ENCODE measurements around the gene FCHSD2. TPM values are rescaled to one million over a fixed set of nuclear protein-coding genes. Genes with fewer than 3 reads are reported as not detected.

Gene FCHSD2
- total RNA-seq, 1 donor from 2014 or later = 16.3 TPM

- Histone ChIP-seq H3K27ac (no peak overlapping the region), H3K4me3 (no peak overlapping the region), H3K4me1 (no peaks in the 10 kb centered on the region), H3K9me3 (peaks cover 10 to 13% of the 10 kb centered on the region in 2 donors), H3K36me3 (peaks cover 10 to 22% of the 10 kb centered on the region in 2 donors), H3K27me3 (no peaks in the 10 kb centered on the region)
- DNase-seq (ENCODE audit: low spot score in 2 of 2) = no peak
- intact Hi-C loops (cut with DNase I) = no loop called here
- TF ChIP-seq CTCF (IDR thresholded peaks at IDR 0.05) = no peak
These were observed 132.1 kb downstream of the FCHSD2 start for GRCh38 chr11:73009972-73010371.

- peaks cover 0 to under 1% of the 10 kb centered on the region in 2 donors for H3K9me3 ChIP-seq
- TF ChIP-seq CTCF (IDR thresholded peaks at IDR 0.05) = no peak
- H3K36me3 ChIP-seq = no peaks in the 10 kb centered on the region
These were observed 138.0 kb downstream of the FCHSD2 start for GRCh38 chr11:73004088-73004487.

GRCh38 chr11:73003088-73003487 is 139.0 kb downstream of the FCHSD2 start:
- Histone ChIP-seq H3K9me3 (no peaks in the 10 kb centered on the region), H3K36me3 (no peaks in the 10 kb centered on the region), H3K27ac (no peak overlapping the region), H3K27me3 (no peaks in the 10 kb centered on the region), H3K4me3 (no peak overlapping the region), H3K4me1 (no peaks in the 10 kb centered on the region)
- no peak for DNase-seq (ENCODE audit: low spot score in 2 of 2)
- intact Hi-C loops (cut with DNase I) = no loop called here
- no peak for TF ChIP-seq CTCF (IDR thresholded peaks at IDR 0.05)

More at GRCh38 chr11:73004088-73004487, 138.0 kb downstream of the FCHSD2 start:
- no peak overlapping the region for H3K27ac ChIP-seq
- DNase-seq (ENCODE audit: low spot score in 2 of 2) = no peak
- H3K4me3 ChIP-seq = no peak overlapping the region
- intact Hi-C loops (cut with DNase I) = no loop called here
- H3K4me1 ChIP-seq = no peaks in the 10 kb centered on the region
- H3K27me3 ChIP-seq = no peaks in the 10 kb centered on the region

GRCh38 chr11:73002214-73002613 is 139.9 kb downstream of the FCHSD2 start:
- no peaks in the 10 kb centered on the region for H3K27me3 ChIP-seq
- H3K4me3 ChIP-seq = no peak overlapping the region
- no peaks in the 10 kb centered on the region for H3K9me3 ChIP-seq
- peaks cover 0 to under 1% of the 10 kb centered on the region in 2 donors for H3K4me1 ChIP-seq
- DNase-seq (ENCODE audit: low spot score in 2 of 2) = no peak
- no peak overlapping the region for H3K27ac ChIP-seq
- no peaks in the 10 kb centered on the region for H3K36me3 ChIP-seq
- TF ChIP-seq CTCF (IDR thresholded peaks at IDR 0.05) = no peak
- intact Hi-C loops (cut with DNase I) = no loop called here

GRCh38 chr11:73001615-73002014 is 140.5 kb downstream of the FCHSD2 start:
- no peak overlapping the region for H3K27ac ChIP-seq
- H3K27me3 ChIP-seq = no peaks in the 10 kb centered on the region
- DNase-seq (ENCODE audit: low spot score in 2 of 2) = no peak
- intact Hi-C loops (cut with DNase I) = no loop called here
- H3K9me3 ChIP-seq = no peaks in the 10 kb centered on the region
- H3K4me1 ChIP-seq = peaks cover 0 to 4% of the 10 kb centered on the region in 2 donors
- H3K4me3 ChIP-seq = no peak overlapping the region
- H3K36me3 ChIP-seq = no peaks in the 10 kb centered on the region
- no peak for TF ChIP-seq CTCF (IDR thresholded peaks at IDR 0.05)

GRCh38 chr11:72998676-72999075 is 143.4 kb downstream of the FCHSD2 start:
- Histone ChIP-seq H3K27me3 (no peaks in the 10 kb centered on the region), H3K36me3 (no peaks in the 10 kb centered on the region), H3K4me3 (no peak overlapping the region), H3K4me1 (peaks cover 0 to 11% of the 10 kb centered on the region in 2 donors), H3K9me3 (no peaks in the 10 kb centered on the region), H3K27ac (no peak overlapping the region)
- DNase-seq (ENCODE audit: low spot score in 2 of 2) = no peak
- intact Hi-C loops (cut with DNase I) = no loop called here
- no peak for TF ChIP-seq CTCF (IDR thresholded peaks at IDR 0.05)
